H9 (cell line): ENCODE measurements around the gene MBD3L2. TPM values are rescaled to one million over a fixed set of nuclear protein-coding genes. Genes with fewer than 3 reads are reported as not detected.

Source experiments
- DNase-seq: peaks from one replicate; pipeline ENCODE4 v3.0.0-alpha.2; 2017
- H2AFZ ChIP-seq: one replicate; pipeline ENCODE4 v1.6.1; 2013; ENCODE audit warnings: mild to moderate bottlenecking, low read length, control low read depth, moderate library complexity
- H2AK5ac ChIP-seq: 2 replicates; pipeline ENCODE4 v1.6.1; 2013; ENCODE audit warnings: low read length, control low read depth, mixed read lengths; ENCODE audit not compliant: insufficient read length
- H2BK120ac ChIP-seq: one replicate; pipeline ENCODE4 v1.6.1; 2013; ENCODE audit warnings: low read depth, mild to moderate bottlenecking, low read length, control low read depth, inconsistent platforms; ENCODE audit not compliant: poor library complexity, severe bottlenecking
- H2BK12ac ChIP-seq: 2 replicates; pipeline ENCODE4 v1.6.1; 2013; ENCODE audit warnings: low read length, control low read depth, mixed read lengths, low read depth; ENCODE audit not compliant: insufficient read length
- H2BK15ac ChIP-seq: 2 replicates; pipeline ENCODE4 v1.6.1; 2013; ENCODE audit warnings: low read depth, low read length, control low read depth
- H2BK20ac ChIP-seq: one replicate; pipeline ENCODE4 v1.6.1; 2013; ENCODE audit warnings: low read depth, mild to moderate bottlenecking, low read length, control low read depth, inconsistent platforms; ENCODE audit not compliant: poor library complexity, severe bottlenecking
- H2BK5ac ChIP-seq: 2 replicates; pipeline ENCODE4 v1.6.1; 2013; ENCODE audit warnings: low read length, control low read depth, mixed read lengths; ENCODE audit not compliant: insufficient read length
- H3K14ac ChIP-seq: 2 replicates; pipeline ENCODE4 v1.6.1; 2013; ENCODE audit warnings: low read length, control low read depth; ENCODE audit not compliant: insufficient read depth
- H3K18ac ChIP-seq: 2 replicates; pipeline ENCODE4 v1.6.1; 2013; ENCODE audit warnings: low read depth, mild to moderate bottlenecking, mixed read lengths, low read length, control low read depth; ENCODE audit not compliant: insufficient read length
- H3K23ac ChIP-seq: 2 replicates; pipeline ENCODE4 v1.6.1; 2013; ENCODE audit warnings: low read length, control low read depth, mixed read lengths, low read depth; ENCODE audit not compliant: insufficient read length
- H3K23me2 ChIP-seq: 2 replicates; pipeline ENCODE4 v1.6.1; 2013; ENCODE audit warnings: low read depth, mild to moderate bottlenecking, mixed read lengths, low read length, control low read depth; ENCODE audit not compliant: insufficient read length, poor library complexity, severe bottlenecking
- H3K27ac ChIP-seq: 2 replicates; pipeline ENCODE4 v1.5.1; 2013; ENCODE audit warnings: low read length, control low read depth, mixed read lengths, low read depth; ENCODE audit not compliant: insufficient read length
- H3K27me3 ChIP-seq: 2 replicates; pipeline ENCODE4 v1.6.1; 2013; ENCODE audit warnings: low read length, control low read depth, inconsistent platforms; ENCODE audit not compliant: insufficient read depth
- H3K4ac ChIP-seq: 2 replicates; pipeline ENCODE4 v1.6.1; 2013; ENCODE audit warnings: low read depth, mild to moderate bottlenecking, control low read depth, inconsistent platforms, low read length, moderate library complexity
- H3K4me1 ChIP-seq: 2 replicates; pipeline ENCODE4 v1.6.1; 2013; ENCODE audit warnings: low read length, control low read depth, inconsistent platforms; ENCODE audit not compliant: insufficient read depth
- H3K4me2 ChIP-seq: 2 replicates; pipeline ENCODE4 v1.6.1; 2013; ENCODE audit warnings: low read length, control low read depth, mixed read lengths; ENCODE audit not compliant: insufficient read length, insufficient read depth
- H3K56ac ChIP-seq: 2 replicates; pipeline ENCODE4 v1.6.1; 2013; ENCODE audit warnings: low read depth, mild to moderate bottlenecking, mixed read lengths, low read length, control low read depth; ENCODE audit not compliant: insufficient read length
- H3K79me1 ChIP-seq: 2 replicates; pipeline ENCODE4 v1.6.1; 2013; ENCODE audit warnings: low read depth, mild to moderate bottlenecking, moderate library complexity, low read length, control low read depth, inconsistent platforms; ENCODE audit not compliant: insufficient read depth, poor library complexity, severe bottlenecking
- H3K79me2 ChIP-seq: 2 replicates; pipeline ENCODE4 v1.6.1; 2013; ENCODE audit warnings: low read length, control low read depth, inconsistent platforms; ENCODE audit not compliant: insufficient read depth
- H3K9ac ChIP-seq: 2 replicates; pipeline ENCODE4 v1.6.1; 2013; ENCODE audit warnings: low read length, control low read depth, mixed read lengths; ENCODE audit not compliant: insufficient read length; ENCODE audit errors: extremely low read depth
- H3K9me3 ChIP-seq: one replicate; pipeline ENCODE4 v1.6.1; 2013; ENCODE audit warnings: low read depth, low read length, inconsistent platforms; ENCODE audit not compliant: control insufficient read depth
- H3T11ph ChIP-seq: one replicate; pipeline ENCODE4 v1.6.1; 2013; ENCODE audit warnings: mild to moderate bottlenecking, low read length, control low read depth, inconsistent platforms
- H4K20me1 ChIP-seq: one replicate; pipeline ENCODE4 v1.6.1; 2013; ENCODE audit not compliant: control insufficient read depth, insufficient read length, insufficient read depth
- H4K5ac ChIP-seq: 2 replicates; pipeline ENCODE4 v1.6.1; 2013; ENCODE audit warnings: low read depth, mild to moderate bottlenecking, mixed read lengths, low read length, control low read depth; ENCODE audit not compliant: insufficient read length
- H4K8ac ChIP-seq: replicated peaks from 2 replicates; pipeline ENCODE4 v1.6.1; 2013; ENCODE audit warnings: low read length, control low read depth, mixed read lengths, low read depth; ENCODE audit not compliant: insufficient read length
- H4K91ac ChIP-seq: 2 replicates; pipeline ENCODE4 v1.6.1; 2013; ENCODE audit warnings: low read depth, mild to moderate bottlenecking, moderate library complexity, mixed read lengths, low read length, control low read depth; ENCODE audit not compliant: insufficient read length
- H3K27ac Mint-ChIP-seq, 3 experiments: 2 replicates in 2 of 3; 3 replicates in 1 of 3; pipeline ENCODE4 v1.8.0; 2020 to 2021; ENCODE audit warnings: mixed read lengths in 3 of 3, mild to moderate bottlenecking in 1 of 3, moderate library complexity in 1 of 3
- H3K27me3 Mint-ChIP-seq: 2 replicates; pipeline ENCODE4 v1.8.0; 2021; ENCODE audit warnings: low read depth, mild to moderate bottlenecking, moderate library complexity, mixed read lengths
- H3K36me3 Mint-ChIP-seq, 3 experiments: 2 replicates in 2 of 3; 3 replicates in 1 of 3; pipeline ENCODE4 v1.8.0; 2020 to 2021; ENCODE audit warnings: low read depth in 3 of 3, mixed read lengths in 3 of 3; ENCODE audit not compliant: insufficient read depth in 1 of 3
- H3K4me1 Mint-ChIP-seq, 2 experiments: 2 replicates each; pipeline ENCODE4 v1.8.0; 2020; ENCODE audit warnings: mixed read lengths in 2 of 2
- H3K4me3 Mint-ChIP-seq, 2 experiments: 2 replicates in 1 of 2; 3 replicates in 1 of 2; pipeline ENCODE4 v1.8.0; 2020 to 2021; ENCODE audit warnings: mild to moderate bottlenecking in 2 of 2, mixed read lengths in 2 of 2, moderate library complexity in 1 of 2
- H3K9me3 Mint-ChIP-seq, 2 experiments: 2 replicates in 1 of 2; 3 replicates in 1 of 2; pipeline ENCODE4 v1.8.0; 2020; ENCODE audit warnings: mild to moderate bottlenecking in 2 of 2, mixed read lengths in 2 of 2, moderate library complexity in 1 of 2
- WGBS: extraction: QIAGEN DNeasy Blood & Tissue Kit; methylation state at CpG from one replicate; pipeline ENCODE4 v1.1.7; 2013; ENCODE audit warnings: missing lambda C conversion rate, low lambda C conversion rate, mixed read lengths; ENCODE audit not compliant: insufficient read length; ENCODE audit errors: extremely low coverage; 5-methylcytosine and 5-hydroxymethylcytosine counted together
- total RNA-seq: library from RNA; stranded (reverse); gene quantifications from 2 replicates; pipeline ENCODE4 v1.2.1, GENCODE V29; 2021
- TF ChIP-seq, protein P1 (sequence below): fragments of 200-600 bp; sonication (generic); conservative IDR thresholded peaks from 3 replicates; pipeline ENCODE4 v1.8.0; 2021; ENCODE audit warnings: antibody characterized with exemption, mild to moderate bottlenecking

The MBD3L2 gene
- total RNA-seq, 1 experiment from 2014 or later: not detected

GRCh38 chr19:7007859-7008258 lies 41.3 kb upstream of the MBD3L2 start:
- H3K9me3 Mint-ChIP-seq: peaks cover 77 to 86% of the 10 kb centered on the region in 2 experiments
- no peak for DNase-seq

More at GRCh38 chr19:7007859-7008258, 41.3 kb upstream of the MBD3L2 start:
- TF ChIP-seq, protein P1, sequence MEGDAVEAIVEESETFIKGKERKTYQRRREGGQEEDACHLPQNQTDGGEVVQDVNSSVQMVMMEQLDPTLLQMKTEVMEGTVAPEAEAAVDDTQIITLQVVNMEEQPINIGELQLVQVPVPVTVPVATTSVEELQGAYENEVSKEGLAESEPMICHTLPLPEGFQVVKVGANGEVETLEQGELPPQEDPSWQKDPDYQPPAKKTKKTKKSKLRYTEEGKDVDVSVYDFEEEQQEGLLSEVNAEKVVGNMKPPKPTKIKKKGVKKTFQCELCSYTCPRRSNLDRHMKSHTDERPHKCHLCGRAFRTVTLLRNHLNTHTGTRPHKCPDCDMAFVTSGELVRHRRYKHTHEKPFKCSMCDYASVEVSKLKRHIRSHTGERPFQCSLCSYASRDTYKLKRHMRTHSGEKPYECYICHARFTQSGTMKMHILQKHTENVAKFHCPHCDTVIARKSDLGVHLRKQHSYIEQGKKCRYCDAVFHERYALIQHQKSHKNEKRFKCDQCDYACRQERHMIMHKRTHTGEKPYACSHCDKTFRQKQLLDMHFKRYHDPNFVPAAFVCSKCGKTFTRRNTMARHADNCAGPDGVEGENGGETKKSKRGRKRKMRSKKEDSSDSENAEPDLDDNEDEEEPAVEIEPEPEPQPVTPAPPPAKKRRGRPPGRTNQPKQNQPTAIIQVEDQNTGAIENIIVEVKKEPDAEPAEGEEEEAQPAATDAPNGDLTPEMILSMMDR: no peak
- Histone ChIP-seq H2BK12ac (no peak overlapping the region), H2AK5ac (no peak overlapping the region), H2BK20ac (no peak overlapping the region), H2BK5ac (no peak overlapping the region), H2BK120ac (no peak overlapping the region), H3K18ac (no peak overlapping the region), H3K27me3 (no peaks in the 10 kb centered on the region), H3K23ac (no peak overlapping the region), H3K56ac (no peak overlapping the region), H3K23me2 (no peaks in the 10 kb centered on the region), H3K14ac (no peak overlapping the region), H3T11ph (no peak overlapping the region), H2AFZ (no peak overlapping the region), H3K79me2 (no peaks in the 10 kb centered on the region), H2BK15ac (no peak overlapping the region), H3K4ac (no peak overlapping the region), H4K5ac (no peak overlapping the region), H4K8ac (no peak overlapping the region), H3K9ac (no peak overlapping the region), H4K91ac (no peak overlapping the region), H3K4me2 (no peak overlapping the region), H3K4me1 (no peaks in the 10 kb centered on the region), H4K20me1 (no peaks in the 10 kb centered on the region), H3K79me1 (no peaks in the 10 kb centered on the region), H3K9me3 (peaks cover 19% of the 10 kb centered on the region), H3K27ac (no peak overlapping the region)
- Mint-ChIP-seq H3K4me3 (no peak overlapping the region), H3K36me3 (peaks cover 0 to 7% (median 6%) of the 10 kb centered on the region in 3 experiments; a peak in 4 of 7 replicates), H3K4me1 (no peaks in the 10 kb centered on the region), H3K27ac (no peak overlapping the region; a peak in 1 of 7 replicates), H3K27me3 (peaks cover 2% of the 10 kb centered on the region)
- WGBS: no CpG with 5 or more reads among the region's 4 CpGs
